B cell (primary cell): ENCODE results near the gene ERBIN. TPM values are rescaled to one million over a fixed set of nuclear protein-coding genes. Genes with fewer than 3 reads are reported as not detected.
A peak's percentile ranks its signal among the peaks of the same experiment; 100 is the strongest.

Source experiments
- ATAC-seq: fragments of 200-7000 bp; cut with Tn5 transposase; one replicate; pipeline ENCODE4 v1.10.0; 2021; ENCODE audit warnings: low read depth, mild to moderate bottlenecking, moderate number of reproducible peaks, moderate library complexity
- CTCF ChIA-PET: fragments of 350-600 bp; sonication (Branson Sonifier 250); formaldehyde crosslinking; loops from one replicate; lab custom pipeline; 2021; ENCODE audit warnings: antibody characterized with exemption, inconsistent platforms; lab: Charles Lee
- POLR2A ChIA-PET: fragments of 350-600 bp; sonication (Branson Sonifier 250); formaldehyde crosslinking; loops from one replicate; lab custom pipeline; 2021; ENCODE audit warnings: antibody characterized with exemption; lab: Charles Lee
- DNase-seq: peaks from one replicate; pipeline ENCODE4 v3.0.0; 2013
- H2AFZ ChIP-seq: 2 replicates; pipeline ENCODE4 v1.6.1; 2012; ENCODE audit warnings: mild to moderate bottlenecking, low read depth, low read length; ENCODE audit not compliant: insufficient read depth, poor library complexity, severe bottlenecking
- H3K27ac ChIP-seq, 2 donors: 1 replicate in 1 of 2; 2 replicates in 1 of 2; pipeline ENCODE4 v1.5.1; 2012 to 2013; ENCODE audit warnings: low read length in 2 of 2, mild to moderate bottlenecking in 2 of 2, moderate library complexity in 1 of 2
- H3K27me3 ChIP-seq, 4 experiments: fragments of 200-600 bp in 1 of 4; sonication (generic) in 1 of 4; replicated peaks in 1 of 4; 1 replicate in 2 of 4; 2 replicates in 2 of 4; pipeline versions ENCODE4 v1.6.1 to v1.7.0; 2013 to 2016; ENCODE audit warnings: low read length in 3 of 4, mild to moderate bottlenecking in 2 of 4, mixed read lengths in 1 of 4, moderate library complexity in 1 of 4; ENCODE audit not compliant: insufficient read depth in 4 of 4, control insufficient read depth in 3 of 4; ENCODE audit errors: control extremely low read depth in 1 of 4
- H3K36me3 ChIP-seq, 2 experiments: replicated peaks in 1 of 2; 1 replicate in 1 of 2; 2 replicates in 1 of 2; pipeline versions ENCODE4 v1.6.1 to v1.7.1; 2013; ENCODE audit warnings: low read length in 1 of 2; ENCODE audit not compliant: insufficient read depth in 2 of 2, control insufficient read depth in 1 of 2; ENCODE audit errors: control extremely low read depth in 1 of 2, extremely low read depth in 1 of 2
- H3K4me1 ChIP-seq, 2 donors: fragments of 200-600 bp in 1 of 2; sonication (generic) in 1 of 2; 1 replicate in 1 of 2; 2 replicates in 1 of 2; pipeline versions ENCODE4 v1.5.1 to v1.6.1; 2013 to 2017; ENCODE audit warnings: low read length in 2 of 2; ENCODE audit not compliant: control insufficient read depth in 2 of 2, insufficient read depth in 2 of 2
- H3K4me2 ChIP-seq: replicated peaks from 2 replicates; pipeline ENCODE3; 2012; ENCODE audit warnings: mild to moderate bottlenecking, low read depth, low read length; ENCODE audit not compliant: poor library complexity, severe bottlenecking
- H3K4me3 ChIP-seq, 5 experiments: fragments of 200-600 bp in 1 of 5; sonication (generic) in 1 of 5; 1 replicate in 3 of 5; 2 replicates in 2 of 5; pipeline versions ENCODE4 v1.5.1 to v1.7.0; 2011 to 2016; ENCODE audit warnings: low read length in 4 of 5, mild to moderate bottlenecking in 4 of 5, low read depth in 2 of 5, control low read depth in 1 of 5, moderate library complexity in 1 of 5; ENCODE audit not compliant: insufficient read depth in 1 of 5; ENCODE audit errors: control extremely low read depth in 1 of 5, extremely low read depth in 1 of 5
- H3K79me2 ChIP-seq: fragments of 200-600 bp; sonication (generic); one replicate; pipeline ENCODE4 v1.6.0; 2016; ENCODE audit warnings: low read length; ENCODE audit not compliant: control insufficient read depth, insufficient read depth
- H3K9ac ChIP-seq: fragments of 200-600 bp; sonication (generic); 2 replicates; pipeline ENCODE4 v1.6.1; 2017; ENCODE audit warnings: mild to moderate bottlenecking, low read length, moderate library complexity
- H3K9me3 ChIP-seq, 3 donors: one replicate each; pipeline versions ENCODE4 v1.6.1 to v1.7.1; 2013; ENCODE audit warnings: low read length in 2 of 3; ENCODE audit not compliant: control insufficient read depth in 2 of 3, insufficient read depth in 1 of 3; ENCODE audit errors: control extremely low read depth in 1 of 3
- H4K20me1 ChIP-seq: 2 replicates; pipeline ENCODE4 v1.6.0; 2012; ENCODE audit warnings: mild to moderate bottlenecking, low read length; ENCODE audit not compliant: insufficient read depth, control insufficient read depth, poor library complexity, severe bottlenecking
- H3K27ac Mint-ChIP-seq: one replicate; pipeline ENCODE4 v1.8.0; 2021; ENCODE audit warnings: mixed read lengths
- H3K27me3 Mint-ChIP-seq: one replicate; pipeline ENCODE4 v1.8.0; 2021; ENCODE audit warnings: mixed read lengths
- H3K4me1 Mint-ChIP-seq: one replicate; pipeline ENCODE4 v1.8.0; 2021; ENCODE audit warnings: mixed read lengths
- H3K4me3 Mint-ChIP-seq: one replicate; pipeline ENCODE4 v1.8.0; 2021; ENCODE audit warnings: mixed read lengths
- H3K9me3 Mint-ChIP-seq: one replicate; pipeline ENCODE4 v1.8.0; 2022; ENCODE audit warnings: mixed read lengths; ENCODE audit not compliant: insufficient read depth
- CTCF ChIP-seq: fragments of 200-600 bp; IDR thresholded peaks from one replicate; pipeline ENCODE4 v1.8.0; 2022; ENCODE audit warnings: antibody characterized with exemption, mild to moderate bottlenecking
- EZH2 ChIP-seq: IDR thresholded peaks from 2 replicates; pipeline ENCODE4 v1.6.1; 2012; ENCODE audit warnings: borderline replicate concordance, low read depth, mild to moderate bottlenecking, moderate library complexity, low read length; ENCODE audit not compliant: insufficient read depth, poor library complexity, severe bottlenecking
- WGBS: methylation state at CpG from one replicate; pipeline ENCODE4 v1.1.5; 2013; ENCODE audit warnings: missing lambda C conversion rate; ENCODE audit not compliant: insufficient coverage; 5-methylcytosine and 5-hydroxymethylcytosine counted together
- intact Hi-C: fragments of 100-400 bp; cut with micrococcal nuclease; formaldehyde crosslinking; loops from one replicate; pipeline ENCODE4 v1.10.0; 2022
- polyA plus RNA-seq: library from polyadenylated mRNA; depleted of rRNA; stranded (reverse); fragments of >200 nt; gene quantifications from 2 replicates; pipeline ENCODE4 v1.2.3, GENCODE V29; 2012
- total RNA-seq, 2 donors: library from RNA; stranded (reverse); fragments of 120-200 nt in 1 of 2; gene quantifications; 1 replicate in 1 of 2; 2 replicates in 1 of 2; pipeline versions ENCODE4 v1.2.3 to v1.2.4, GENCODE V29; 2013 to 2022

The ERBIN gene
- total and polyA plus RNA-seq, 2 donors (not counting 1 experiment from before 2014, with no cell fraction given), result 27.7 to 106 TPM

GRCh38 chr5:65943771-65944170 is 17.4 kb downstream of the ERBIN start:
- no peak overlapping the region for H3K4me3 ChIP-seq
- peaks cover 10 to 11% of the 10 kb centered on the region in 2 experiments for H3K36me3 ChIP-seq
- peaks cover 82% of the 10 kb centered on the region for H3K79me2 ChIP-seq
- peaks cover 29% of the 10 kb centered on the region for H3K4me1 Mint-ChIP-seq
- H3K27me3 Mint-ChIP-seq, result no peaks in the 10 kb centered on the region
- ChIA-PET CTCF (no interaction called here), POLR2A (no interaction called here)
- H4K20me1 ChIP-seq, result peaks cover 30% of the 10 kb centered on the region
- no peak overlapping the region for H3K4me2 ChIP-seq
- 100% methylated on average over 2 of the region's 5 CpGs for WGBS
- intact Hi-C loops, result no loop called here
- DNase-seq (no peak), ATAC-seq (no peak)
- H3K4me3 Mint-ChIP-seq, result no peak overlapping the region
- no peak overlapping the region for H2AFZ ChIP-seq
- peaks cover 0 to 12% (median 0%) of the 10 kb centered on the region in 3 donors for H3K9me3 ChIP-seq
- no peak for TF ChIP-seq EZH2
- TF ChIP-seq CTCF, result no peak
- no peak overlapping the region for H3K27ac ChIP-seq
- no peaks in the 10 kb centered on the region for H3K9me3 Mint-ChIP-seq
- H3K27ac Mint-ChIP-seq, result peak overlapping the region; percentile 17
- no peaks in the 10 kb centered on the region for H3K27me3 ChIP-seq
- no peak overlapping the region for H3K9ac ChIP-seq
- H3K4me1 ChIP-seq, result peaks cover under 1 to 4% of the 10 kb centered on the region in 2 donors

- Mint-ChIP-seq H3K9me3 (no peaks in the 10 kb centered on the region), H3K27ac (no peak overlapping the region), H3K4me3 (no peak overlapping the region), H3K4me1 (peaks cover 42% of the 10 kb centered on the region), H3K27me3 (no peaks in the 10 kb centered on the region)
- TF ChIP-seq CTCF (no peak), EZH2 (no peak)
- H3K27me3 ChIP-seq, result no peaks in the 10 kb centered on the region
- intact Hi-C loops, result no loop called here
- no peak overlapping the region for H3K4me3 ChIP-seq
- peaks cover 0 to 14% of the 10 kb centered on the region in 2 donors for H3K4me1 ChIP-seq
- ATAC-seq (no peak), DNase-seq (no peak)
- H3K79me2 ChIP-seq, result peaks cover 99% of the 10 kb centered on the region
- no peak overlapping the region for H3K4me2 ChIP-seq
- peaks cover 47% of the 10 kb centered on the region for H4K20me1 ChIP-seq
- ChIA-PET CTCF (no interaction called here), POLR2A (no interaction called here)
- no CpG with 5 or more reads among the region's 2 CpGs for WGBS
- peaks cover 0 to 6% (median 0%) of the 10 kb centered on the region in 3 donors for H3K9me3 ChIP-seq
- peaks cover 10 to 11% of the 10 kb centered on the region in 2 experiments for H3K36me3 ChIP-seq
- H3K27ac ChIP-seq, result no peak overlapping the region
- no peak overlapping the region for H3K9ac ChIP-seq
- no peak overlapping the region for H2AFZ ChIP-seq
Observed at GRCh38 chr5:65946198-65946745, 19.9 kb downstream of the ERBIN start.
